Hindlimb muscle (tissue), 1 donor: ENCODE data around the gene HOXA7. TPM values are rescaled to one million over a fixed set of nuclear protein-coding genes. Genes with fewer than 3 reads are reported as not detected.

ENCODE experiments used
- DNase-seq: peaks from one replicate; pipeline ENCODE4 v3.0.0-alpha.2; 2013
- polyA plus RNA-seq: library from polyadenylated mRNA; unstranded; fragments of 120-200 nt; gene quantifications from one replicate; pipeline ENCODE4 v1.2.1, GENCODE V29; 2013; ENCODE audit not compliant: insufficient read length

HOXA7 gene
- polyA plus RNA-seq, 1 donor: 13.5 TPM

GRCh38 chr7:27104341-27105058 is 52.0 kb downstream of the HOXA7 start:
- DNase-seq: no peak

Other genes starting within 250 kb of the HOXA7 start
- gene HOXA1, start 60.7 kb downstream of the HOXA7 start, polyA plus RNA-seq: 0.50 TPM
- 0.99 TPM for gene HOXA2, start 54.0 kb downstream of the HOXA7 start, polyA plus RNA-seq
- 24.6 TPM for gene HOXA4, start 25.9 kb downstream of the HOXA7 start, polyA plus RNA-seq
- gene HOXA5, start 13.0 kb downstream of the HOXA7 start, polyA plus RNA-seq: 7.0 TPM
- gene HOXA6, start 8.9 kb downstream of the HOXA7 start, polyA plus RNA-seq: 5.6 TPM
- 11.2 TPM for gene HOXA3, start 4.1 kb downstream of the HOXA7 start, polyA plus RNA-seq
- gene HOXA9, start 8.9 kb upstream of the HOXA7 start, polyA plus RNA-seq: 21.8 TPM
- 30.3 TPM for gene HOXA10, start 17.6 kb upstream of the HOXA7 start, polyA plus RNA-seq
- gene HOXA11, start 28.6 kb upstream of the HOXA7 start, polyA plus RNA-seq: 2.7 TPM
- not detected for gene HOXA13, start 43.4 kb upstream of the HOXA7 start, polyA plus RNA-seq
- gene EVX1, start 86.1 kb upstream of the HOXA7 start, polyA plus RNA-seq: not detected